Caco-2 (cell line): ENCODE results near the gene ZBTB22. TPM values are rescaled to one million over a fixed set of nuclear protein-coding genes. Genes with fewer than 3 reads are reported as not detected.
A peak's percentile ranks its signal among the peaks of the same experiment; 100 is the strongest.

ENCODE experiments used
- BruUV-seq: library from RNA; stranded (reverse); fragments of 400-500 nt; replicated peaks from 2 replicates; lab custom pipeline; 2021; lab: Mats Ljungman, UMichigan
- CTCF ChIA-PET: fragments of 300-600 bp; sonication (Branson Sonifier 250); formaldehyde crosslinking; loops from one replicate; lab custom pipeline; 2022; ENCODE audit warnings: antibody characterized with exemption; lab: Charles Lee
- POLR2A ChIA-PET: fragments of 300-600 bp; sonication (Branson Sonifier 250); formaldehyde crosslinking; loops from one replicate; lab custom pipeline; 2022; ENCODE audit warnings: antibody characterized with exemption; lab: Charles Lee
- DNase-seq, 2 experiments: peaks; one replicate each; pipeline versions ENCODE4 v3.0.0 to v3.0.0-alpha.2; 2020 to 2022
- H3K27me3 ChIP-seq: replicated peaks from 2 replicates; pipeline ENCODE4 v1.6.0; 2011; ENCODE audit warnings: low read length; ENCODE audit not compliant: control insufficient read depth, insufficient read depth
- H3K36me3 ChIP-seq: 2 replicates; pipeline ENCODE4 v1.5.1; 2011; ENCODE audit warnings: low read length; ENCODE audit not compliant: control insufficient read depth, insufficient read depth
- H3K4me1 ChIP-seq: fragments of 250-450 bp; sonication (Bioruptor Pico); 2 replicates; pipeline ENCODE4 v1.5.1; 2020; ENCODE audit warnings: mild to moderate bottlenecking
- H3K4me3 ChIP-seq: 2 replicates; pipeline ENCODE4 v1.5.1; 2011; ENCODE audit warnings: low read depth, mild to moderate bottlenecking, control low read depth, low read length
- H3K9me3 ChIP-seq: fragments of 250-450 bp; sonication (Bioruptor Pico); 2 replicates; pipeline ENCODE4 v1.5.1; 2020; ENCODE audit warnings: mild to moderate bottlenecking, moderate library complexity
- H3K27ac Mint-ChIP-seq: one replicate; pipeline ENCODE4 v1.8.0; 2022; ENCODE audit warnings: mixed read lengths; ENCODE audit not compliant: unreplicated experiment
- H3K27me3 Mint-ChIP-seq: one replicate; pipeline ENCODE4 v1.8.0; 2022; ENCODE audit warnings: mixed read lengths; ENCODE audit not compliant: insufficient read depth, unreplicated experiment
- H3K36me3 Mint-ChIP-seq: one replicate; pipeline ENCODE4 v1.8.0; 2022; ENCODE audit warnings: mild to moderate bottlenecking, mixed read lengths; ENCODE audit not compliant: insufficient read depth, unreplicated experiment
- H3K4me1 Mint-ChIP-seq: one replicate; pipeline ENCODE4 v1.8.0; 2022; ENCODE audit warnings: low read depth, mixed read lengths; ENCODE audit not compliant: unreplicated experiment
- H3K4me3 Mint-ChIP-seq: one replicate; pipeline ENCODE4 v1.8.0; 2022; ENCODE audit warnings: mild to moderate bottlenecking, moderate library complexity, mixed read lengths; ENCODE audit not compliant: unreplicated experiment
- H3K9me3 Mint-ChIP-seq: one replicate; pipeline ENCODE4 v1.8.0; 2022; ENCODE audit warnings: mixed read lengths; ENCODE audit not compliant: unreplicated experiment
- intact Hi-C: fragments of 100-400 bp; cut with micrococcal nuclease; formaldehyde crosslinking; loops from one replicate; pipeline ENCODE4 v1.10.0; 2022; ENCODE audit not compliant: unreplicated experiment
- microRNA-seq: library from miRNA; unstranded; fragments of <30 nt; microRNA quantifications from one replicate; pipeline ENCODE4 v1.2.0, GENCODE V29; 2022
- total RNA-seq: library from RNA; stranded (reverse); gene quantifications from 2 replicates; pipeline ENCODE4 v1.2.3, GENCODE V29; 2022
- TF ChIP-seq, protein P1 (sequence below), 2 experiments: fragments of 200-600 bp in 1 of 2; IDR thresholded peaks; 1 replicate in 1 of 2; 2 replicates in 1 of 2; pipeline versions ENCODE4 v1.5.1 to v1.8.0; 2011 to 2022; ENCODE audit warnings: antibody characterized with exemption in 1 of 2, control low read depth in 1 of 2, inconsistent platforms in 1 of 2, low read depth in 1 of 2, low read length in 1 of 2, mild to moderate bottlenecking in 1 of 2, moderate library complexity in 1 of 2; ENCODE audit not compliant: insufficient read depth in 1 of 2, severe bottlenecking in 1 of 2, unreplicated experiment in 1 of 2

ZBTB22 gene
- total RNA-seq, 1 experiment from 2014 or later: 11.5 TPM

GRCh38 chr6:33271117-33271467 is 46.5 kb downstream of the ZBTB22 start:
- H3K27ac Mint-ChIP-seq: peak overlapping the region; percentile 100
- H3K4me3 Mint-ChIP-seq: peak overlapping the region; percentile 95
- H3K9me3 Mint-ChIP-seq: no peaks in the 10 kb centered on the region
- Histone ChIP-seq H3K9me3 (no peaks in the 10 kb centered on the region), H3K36me3 (peaks cover 7% of the 10 kb centered on the region), H3K4me3 (peak overlapping the region; percentile 51), H3K4me1 (peaks cover 18% of the 10 kb centered on the region), H3K27me3 (no peaks in the 10 kb centered on the region)
- ChIA-PET POLR2A (interaction anchor here (0.8 to 2.3 kb wide), 5 partner anchors 18 to 299 kb away, joined by 3 to 17 read pairs (median 11); partner anchors contain the start of genes PFDN6, WDR46 and ZBTB22), CTCF (interaction anchor here (0.9 to 1.3 kb wide), 4 partner anchors 22 to 147 kb away, joined by 3 to 4 read pairs (median 4); partner anchors contain the start of genes CUTA and RGL2)
- intact Hi-C loops: loop anchor here (1.0 kb wide), 1 partner anchor 22 kb away; no protein-coding TSS in a partner anchor
- no peaks in the 10 kb centered on the region for H3K27me3 Mint-ChIP-seq
- DNase-seq: no peak
- peaks cover 24% of the 10 kb centered on the region for H3K4me1 Mint-ChIP-seq
- no TSS peak for BruUV-seq
- H3K36me3 Mint-ChIP-seq: peaks cover 49% of the 10 kb centered on the region
- TF ChIP-seq, protein P1, sequence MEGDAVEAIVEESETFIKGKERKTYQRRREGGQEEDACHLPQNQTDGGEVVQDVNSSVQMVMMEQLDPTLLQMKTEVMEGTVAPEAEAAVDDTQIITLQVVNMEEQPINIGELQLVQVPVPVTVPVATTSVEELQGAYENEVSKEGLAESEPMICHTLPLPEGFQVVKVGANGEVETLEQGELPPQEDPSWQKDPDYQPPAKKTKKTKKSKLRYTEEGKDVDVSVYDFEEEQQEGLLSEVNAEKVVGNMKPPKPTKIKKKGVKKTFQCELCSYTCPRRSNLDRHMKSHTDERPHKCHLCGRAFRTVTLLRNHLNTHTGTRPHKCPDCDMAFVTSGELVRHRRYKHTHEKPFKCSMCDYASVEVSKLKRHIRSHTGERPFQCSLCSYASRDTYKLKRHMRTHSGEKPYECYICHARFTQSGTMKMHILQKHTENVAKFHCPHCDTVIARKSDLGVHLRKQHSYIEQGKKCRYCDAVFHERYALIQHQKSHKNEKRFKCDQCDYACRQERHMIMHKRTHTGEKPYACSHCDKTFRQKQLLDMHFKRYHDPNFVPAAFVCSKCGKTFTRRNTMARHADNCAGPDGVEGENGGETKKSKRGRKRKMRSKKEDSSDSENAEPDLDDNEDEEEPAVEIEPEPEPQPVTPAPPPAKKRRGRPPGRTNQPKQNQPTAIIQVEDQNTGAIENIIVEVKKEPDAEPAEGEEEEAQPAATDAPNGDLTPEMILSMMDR (IDR thresholded peaks at IDR 0.05; ENCODE audit: insufficient read depth in 1 of 2, low read depth in 1 of 2, low read length in 1 of 2, severe bottlenecking in 1 of 2, unreplicated experiment in 1 of 2): no peak

Small RNA genes within 50 kb of the gene (microRNA-seq; reads per million reads assigned to microRNA genes)
- not detected for gene MIR6834
- not detected for gene MIR6873

Other genes with a start within 250 kb of the ZBTB22 start
- not detected in 2 replicates for gene HLA-DPA1, start 244.1 kb downstream of the ZBTB22 start, total RNA-seq
- gene HLA-DPB1, start 241.8 kb downstream of the ZBTB22 start, total RNA-seq: not detected in 2 replicates
- 1.3 and 1.5 TPM in 2 replicates for gene COL11A2, start 125.3 kb downstream of the ZBTB22 start, total RNA-seq
- gene RXRB, start 117.1 kb downstream of the ZBTB22 start, total RNA-seq: 29.5 and 30.4 TPM in 2 replicates
- gene SLC39A7, start 116.9 kb downstream of the ZBTB22 start, total RNA-seq: 140 and 141 TPM in 2 replicates
- 10.0 and 12.5 TPM in 2 replicates for gene HSD17B8, start 113.1 kb downstream of the ZBTB22 start, total RNA-seq
- 31.3 and 32.0 TPM in 2 replicates for gene RING1, start 109.2 kb downstream of the ZBTB22 start, total RNA-seq
- 55.1 and 55.6 TPM in 2 replicates for gene VPS52, start 45.9 kb downstream of the ZBTB22 start, total RNA-seq
- 2,340 and 2,366 TPM in 2 replicates for gene RPS18, start 45.7 kb downstream of the ZBTB22 start, total RNA-seq
- 0.34 and 0.67 TPM in 2 replicates for gene B3GALT4, start 40.6 kb downstream of the ZBTB22 start, total RNA-seq
- 58.2 and 62.2 TPM in 2 replicates for gene WDR46, start 28.5 kb downstream of the ZBTB22 start, total RNA-seq
- 65.9 and 81.8 TPM in 2 replicates for gene PFDN6, start 28.1 kb downstream of the ZBTB22 start, total RNA-seq
- gene RGL2, start 18.8 kb downstream of the ZBTB22 start, total RNA-seq: 70.7 and 71.3 TPM in 2 replicates
- gene TAPBP, start 3.7 kb downstream of the ZBTB22 start, total RNA-seq: 36.7 and 43.9 TPM in 2 replicates
- 46.1 and 48.2 TPM in 2 replicates for gene DAXX, start 5.2 kb upstream of the ZBTB22 start, total RNA-seq
- 65.3 and 65.4 TPM in 2 replicates for gene KIFC1, start 74.1 kb upstream of the ZBTB22 start, total RNA-seq
- gene PHF1, start 93.3 kb upstream of the ZBTB22 start, total RNA-seq: 23.6 and 26.4 TPM in 2 replicates
- 166 and 177 TPM in 2 replicates for gene CUTA, start 100.4 kb upstream of the ZBTB22 start, total RNA-seq
- gene SYNGAP1, start 102.3 kb upstream of the ZBTB22 start, total RNA-seq: 17.1 and 18.3 TPM in 2 replicates
- 11.4 and 12.5 TPM in 2 replicates for gene ZBTB9, start 136.8 kb upstream of the ZBTB22 start, total RNA-seq